ENCODE results near the gene IDH3G.

Gene IDH3G

GRCh38 chrX:153800177-153800722 is 6.1 kb upstream of the IDH3G start (continued):
- no peak for TF ChIP-seq KLF10 (tag by site-specific recombination; IDR thresholded peaks at IDR 0.05)
- no peak for TF ChIP-seq ZNF704 (tag by site-specific recombination; IDR thresholded peaks at IDR 0.05)
- TF ChIP-seq KLF17 (tag by site-specific recombination; IDR thresholded peaks at IDR 0.05): no peak
- TF ChIP-seq GFI1B (tag by site-specific recombination; IDR thresholded peaks at IDR 0.05): no peak
- TF ChIP-seq ZNF114 (tag by site-specific recombination; IDR thresholded peaks at IDR 0.05): no peak

- Histone ChIP-seq H3K4me1 (ENCODE audit: control insufficient read depth, insufficient read depth, low read length) (no peaks in the 10 kb centered on the region), H3K9me3 (ENCODE audit: control insufficient read depth, insufficient read depth, low read depth, low read length) (no peaks in the 10 kb centered on the region), H3K36me3 (ENCODE audit: control insufficient read depth in 2 of 2, insufficient read depth in 1 of 2, low read length in 2 of 2) (peaks cover 5 to 40% of the 10 kb centered on the region in 2 experiments; a peak in 2 of 3 replicates), H3K27ac (ENCODE audit: extremely low read depth, low read depth, low read length) (no peak overlapping the region), H3K4me3 (ENCODE audit: low read depth, low read length) (no peak overlapping the region)
- TF ChIP-seq ZNF664 (tag by site-specific recombination; IDR thresholded peaks at IDR 0.05) (no peak), ZNF362 (tag by site-specific recombination; IDR thresholded peaks at IDR 0.05) (no peak), ZBTB48 (tag by site-specific recombination; IDR thresholded peaks at IDR 0.05) (no peak), MEIS1 (CRISPR knock-in tag; IDR thresholded peaks at IDR 0.05; ENCODE audit: borderline replicate concordance) (no peak), ZNF624 (tag by site-specific recombination; IDR thresholded peaks at IDR 0.05) (no peak), ZNF239 (tag by site-specific recombination; IDR thresholded peaks at IDR 0.05) (no peak), ZNF501 (tag by site-specific recombination; IDR thresholded peaks at IDR 0.05) (no peak)
- CTCF ChIA-PET: interaction anchor here (0.7 to 1.0 kb wide), 2 partner anchors 154 to 260 kb away, joined by 3 read pairs; no protein-coding TSS in a partner anchor
- POLR2A ChIA-PET: no interaction called here
These were observed 5.2 kb upstream of the IDH3G start for GRCh38 chrX:153799326-153799725.

GRCh38 chrX:153797415-153798015 is 3.3 kb upstream of the IDH3G start:
- ChIA-PET POLR2A (no interaction called here), CTCF (no interaction called here)
- H3K9me3 ChIP-seq (ENCODE audit: control insufficient read depth, insufficient read depth, low read depth, low read length): no peaks in the 10 kb centered on the region
- TF ChIP-seq ZNF274 (IDR thresholded peaks at IDR 0.05; ENCODE audit: low read length) (no peak), ZNF274 (tag by site-specific recombination; IDR thresholded peaks at IDR 0.05; ENCODE audit: borderline replicate concordance) (peak; percentile 95), ZNF544 (tag by site-specific recombination; IDR thresholded peaks at IDR 0.05) (no peak)
- no peaks in the 10 kb centered on the region for H3K4me1 ChIP-seq (ENCODE audit: control insufficient read depth, insufficient read depth, low read length)
- no peak overlapping the region for H3K4me3 ChIP-seq (ENCODE audit: low read depth, low read length)
- H3K27ac ChIP-seq (ENCODE audit: extremely low read depth, low read depth, low read length): no peak overlapping the region
- peaks cover 5 to 42% of the 10 kb centered on the region in 2 experiments; a peak in 2 of 3 replicates for H3K36me3 ChIP-seq (ENCODE audit: control insufficient read depth in 2 of 2, insufficient read depth in 1 of 2, low read length in 2 of 2)

Measured in HEK293 (cell line).